HepG2 (cell line): Measurements from ENCODE around the gene TMEM9. TPM values are rescaled to one million over a fixed set of nuclear protein-coding genes. Genes with fewer than 3 reads are reported as not detected.

ENCODE experiments used
- ATAC-seq: fragments of 200-7000 bp; cut with Tn5 transposase; 3 replicates; pipeline ENCODE4 v1.9.1; 2020; ENCODE audit warnings: mild to moderate bottlenecking, moderate library complexity
- BruUV-seq: library from RNA; stranded (reverse); fragments of 400-500 nt; replicated peaks from 2 replicates; lab custom pipeline; 2021; lab: Mats Ljungman, UMichigan
- CTCF ChIA-PET: fragments of 300-600 bp; formaldehyde crosslinking; extraction: SDS; loops from one replicate; lab custom pipeline; 2021; ENCODE audit warnings: low total read pairs, inconsistent platforms, low intra/inter-chr PET ratio; lab: Yijun Ruan, JAX
- POLR2A ChIA-PET: fragments of 350-600 bp; sonication (Branson Sonifier 250); formaldehyde crosslinking; loops from one replicate; lab custom pipeline; 2020; ENCODE audit warnings: antibody characterized with exemption, inconsistent platforms; lab: Yijun Ruan, JAX
- DNase-seq: peaks from one replicate; pipeline ENCODE4 v3.0.0-alpha.2; 2015; ENCODE audit warnings: low spot score
- FAIRE-seq: peaks from 3 replicates; lab custom pipeline; 2011; peaks lifted over from hg19 to GRCh38; lab: Jason Lieb, UNC
- H2AFZ ChIP-seq: one replicate; pipeline ENCODE4 v1.6.1; 2011; ENCODE audit warnings: low read length, inconsistent platforms
- H3K27ac ChIP-seq: fragments of 300-600 bp; 3 replicates; pipeline ENCODE4 v1.8.0; 2011; ENCODE audit warnings: mixed run types, mild to moderate bottlenecking, mixed read lengths, low read length, inconsistent platforms; ENCODE audit not compliant: insufficient read depth; ENCODE audit errors: extremely low read length
- H3K27me3 ChIP-seq, 2 experiments: fragments of 200-600 bp in 1 of 2; 2 replicates in 1 of 2; 3 replicates in 1 of 2; pipeline versions ENCODE4 v1.6.0 to v1.8.0; 2011; ENCODE audit warnings: low read length in 2 of 2, mild to moderate bottlenecking in 2 of 2, moderate library complexity in 2 of 2, inconsistent platforms in 1 of 2; ENCODE audit not compliant: insufficient read depth in 2 of 2, control insufficient read depth in 1 of 2
- H3K36me3 ChIP-seq, 2 experiments: fragments of 200-600 bp in 1 of 2; replicated peaks in 1 of 2; 2 replicates in 1 of 2; 3 replicates in 1 of 2; pipeline versions ENCODE4 v1.5.1 to v1.8.0; 2011; ENCODE audit warnings: low read length in 2 of 2, inconsistent platforms in 1 of 2; ENCODE audit not compliant: insufficient read depth in 2 of 2, control insufficient read depth in 1 of 2
- H3K4me1 ChIP-seq: 2 replicates; pipeline ENCODE4 v1.5.1; 2012; ENCODE audit warnings: low read length, inconsistent platforms; ENCODE audit not compliant: insufficient read depth
- H3K4me2 ChIP-seq: 2 replicates; pipeline ENCODE4 v1.6.0; 2011; ENCODE audit warnings: low read depth, low read length, inconsistent platforms
- H3K4me3 ChIP-seq, 3 experiments: fragments of 200-600 bp in 1 of 3; sonication (generic), shearing (Covaris generic) in 1 of 3; replicated peaks in 1 of 3; 2 replicates each; pipeline ENCODE4 v1.5.1; 2011 to 2016; ENCODE audit warnings: low read length in 3 of 3, inconsistent platforms in 2 of 3, low read depth in 2 of 3, mild to moderate bottlenecking in 2 of 3, control low read depth in 1 of 3, mixed read lengths in 1 of 3; ENCODE audit not compliant: insufficient read depth in 1 of 3
- H3K79me2 ChIP-seq: one replicate; pipeline ENCODE4 v1.6.1; 2011; ENCODE audit warnings: low read length, inconsistent platforms; ENCODE audit not compliant: insufficient read depth
- H3K9ac ChIP-seq: 2 replicates; pipeline ENCODE4 v1.6.0; 2011; ENCODE audit warnings: mild to moderate bottlenecking, low read depth, low read length, inconsistent platforms; ENCODE audit not compliant: insufficient read depth
- H3K9me3 ChIP-seq: 2 replicates; pipeline ENCODE4 v1.5.1; 2012; ENCODE audit warnings: mild to moderate bottlenecking, low read length
- H4K20me1 ChIP-seq: 2 replicates; pipeline ENCODE4 v1.6.0; 2011; ENCODE audit warnings: inconsistent platforms, mild to moderate bottlenecking, low read length, moderate library complexity; ENCODE audit not compliant: insufficient read depth
- ATRX ChIP-seq: sonication (generic); formaldehyde crosslinking; IDR thresholded peaks from 2 replicates; pipeline ENCODE4 v1.4.0; 2020; ENCODE audit warnings: missing genetic modification reagents, borderline replicate concordance
- NKX3-1 ChIP-seq: sonication (generic); formaldehyde crosslinking; IDR thresholded peaks from 2 replicates; pipeline ENCODE4 v1.5.0; 2020; ENCODE audit warnings: missing genetic modification reagents
- PREB ChIP-seq: sonication (generic); formaldehyde crosslinking; IDR thresholded peaks from 2 replicates; pipeline ENCODE4 v1.4.0; 2020; ENCODE audit warnings: missing genetic modification reagents
- RFXANK ChIP-seq: IDR thresholded peaks from 2 replicates; pipeline ENCODE4 v1.6.1; 2016
- STAT6 ChIP-seq: sonication (generic); formaldehyde crosslinking; IDR thresholded peaks from 2 replicates; pipeline ENCODE4 v1.4.0; 2020; ENCODE audit warnings: missing genetic modification reagents, mild to moderate bottlenecking, borderline replicate concordance
- ZNF563 ChIP-seq: sonication (generic); formaldehyde crosslinking; IDR thresholded peaks from 2 replicates; pipeline ENCODE4 v1.8.0; 2022; ENCODE audit warnings: mild to moderate bottlenecking, moderate library complexity, missing genetic modification reagents
- WGBS: methylation state at CpG from one replicate; pipeline ENCODE4 v1.1.6; 2017; ENCODE audit warnings: low lambda C conversion rate; 5-methylcytosine and 5-hydroxymethylcytosine counted together
- in situ Hi-C: cut with HindIII; loops from 2 replicates; pipeline ENCODE4 v1.10.0; 2017; ENCODE audit warnings: low pct_unique_long_range_greater_than_20kb; ENCODE audit not compliant: extremely low pct_ligation_motif_present
- intact Hi-C: fragments of 100-400 bp; cut with micrococcal nuclease; formaldehyde crosslinking; loops from one replicate; pipeline ENCODE4 v1.10.0; 2022; ENCODE audit not compliant: unreplicated experiment
- polyA plus RNA-seq, 8 experiments: library from polyadenylated mRNA; depleted of rRNA in 3 of 8; stranded (reverse) in 7 of 8; unstranded in 1 of 8; fragments of >200 nt; fragmentation: Illumina TruSeq in 4 of 8; extraction: Trizol in 4 of 8; gene quantifications; 2 replicates each; pipeline versions ENCODE4 v1.2.1 to v1.2.3, GENCODE V29; 2011 to 2016; ENCODE audit warnings: low read depth in 4 of 8, missing spikeins in 1 of 8, mixed read lengths in 1 of 8; ENCODE audit not compliant: insufficient read depth in 1 of 8
- total RNA-seq, 5 experiments: library from RNA; depleted of rRNA; stranded (reverse); fragments of >200 nt; fragmentation: Illumina TruSeq; extraction: Trizol; gene quantifications; 2 replicates each; pipeline ENCODE4 v1.2.3, GENCODE V29; 2016; ENCODE audit warnings: low read depth in 1 of 5

TMEM9 gene
- total and polyA plus RNA-seq, 2 of the 13 experiments (the other 11 are each of a cell fraction or from before 2014, with no cell fraction given), result 60.9 to 102 TPM

GRCh38 chr1:201194046-201194445, 39.8 kb upstream of the TMEM9 start:
- H3K27me3 ChIP-seq, result peaks cover 3 to 20% of the 10 kb centered on the region in 2 experiments; a peak in 4 of 5 replicates
- no peak overlapping the region for H3K4me3 ChIP-seq
- intact Hi-C loops, result no loop called here
- FAIRE-seq (no peak), DNase-seq (no peak), ATAC-seq (no peak)
- 0% methylated on average over 1 of the region's 6 CpGs for WGBS
- no peak overlapping the region for H3K9ac ChIP-seq
- CTCF ChIA-PET, result no interaction called here
- TF ChIP-seq ATRX (CRISPR knock-in tag), result no peak
- no peak for TF ChIP-seq RFXANK (CRISPR knock-in tag)
- TF ChIP-seq ZNF563, result no peak
- no peak for TF ChIP-seq STAT6 (CRISPR knock-in tag)
- TF ChIP-seq NKX3-1 (CRISPR knock-in tag), result no peak
- TF ChIP-seq PREB (CRISPR knock-in tag), result no peak
- TF ChIP-seq, all 625 proteins: peak for 0
- Histone ChIP-seq H3K79me2 (no peaks in the 10 kb centered on the region), H3K36me3 (no peaks in the 10 kb centered on the region), H4K20me1 (no peaks in the 10 kb centered on the region), H3K4me1 (no peaks in the 10 kb centered on the region), H3K27ac (no peak overlapping the region), H3K9me3 (no peaks in the 10 kb centered on the region), H2AFZ (no peak overlapping the region), H3K4me2 (no peak overlapping the region)
- BruUV-seq, result no TSS peak
- POLR2A ChIA-PET, result no interaction called here
- in situ Hi-C loops, result no loop called here
